AG09309 (cell line): ENCODE data around the gene NOS3.

ENCODE experiments used
- DNase-seq: peaks from one replicate; pipeline ENCODE4 v3.0.0-alpha.2; 2010; ENCODE audit warnings: low read depth
- H3K4me3 ChIP-seq: 2 replicates; pipeline ENCODE4 v1.5.1; 2011; ENCODE audit warnings: mild to moderate bottlenecking, low read depth, low read length, moderate library complexity; ENCODE audit not compliant: control insufficient read depth
- TF ChIP-seq, protein P1 (sequence below): IDR thresholded peaks from 2 replicates; pipeline ENCODE4 v1.5.1; 2011; ENCODE audit warnings: mild to moderate bottlenecking, low read depth, low read length, inconsistent platforms; ENCODE audit not compliant: insufficient read depth, control insufficient read depth; ENCODE audit errors: missing control alignments

Gene NOS3

DNA sequence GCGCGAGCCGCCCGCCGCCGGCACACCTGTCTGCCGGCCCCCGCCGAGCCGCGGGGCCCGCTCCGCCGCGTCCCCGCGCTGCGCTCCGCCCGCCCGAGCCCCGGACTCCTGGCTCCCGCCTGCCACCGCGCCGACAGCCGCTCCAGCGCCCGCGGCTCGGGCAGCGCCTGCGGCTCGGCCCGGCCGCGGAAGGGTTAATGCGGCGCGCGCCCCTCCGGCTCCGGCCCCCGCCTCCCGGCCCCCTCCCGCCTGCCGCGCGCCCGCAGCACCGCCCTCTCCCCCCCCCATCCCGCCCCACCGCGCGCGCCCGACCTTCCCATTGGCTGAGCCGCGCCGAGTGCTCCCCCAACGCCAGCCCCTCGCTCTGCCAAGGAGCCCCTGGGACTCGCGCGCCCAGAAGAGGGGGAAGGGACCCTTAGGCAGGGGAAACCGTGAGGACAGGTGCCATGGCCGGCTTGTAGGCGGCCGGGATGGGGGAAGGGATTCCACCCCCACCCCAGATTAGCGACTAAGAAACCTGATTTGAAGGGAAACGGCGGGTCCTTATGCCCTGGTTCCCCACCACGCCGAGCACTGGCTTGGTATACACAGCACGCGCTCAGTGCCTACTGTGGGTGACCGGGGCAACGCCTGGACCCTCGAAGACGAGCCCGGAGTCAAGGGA lies 12.6 kb upstream of the NOS3 start, which contains the start of gene KCNH2:
Gene KCNH2 (minus strand): TSS at position 196 of the 664 bp plus-strand sequence. CDS start 408 bp downstream, outside the sequence.
- DNase-seq: no peak
- TF ChIP-seq, protein P1, sequence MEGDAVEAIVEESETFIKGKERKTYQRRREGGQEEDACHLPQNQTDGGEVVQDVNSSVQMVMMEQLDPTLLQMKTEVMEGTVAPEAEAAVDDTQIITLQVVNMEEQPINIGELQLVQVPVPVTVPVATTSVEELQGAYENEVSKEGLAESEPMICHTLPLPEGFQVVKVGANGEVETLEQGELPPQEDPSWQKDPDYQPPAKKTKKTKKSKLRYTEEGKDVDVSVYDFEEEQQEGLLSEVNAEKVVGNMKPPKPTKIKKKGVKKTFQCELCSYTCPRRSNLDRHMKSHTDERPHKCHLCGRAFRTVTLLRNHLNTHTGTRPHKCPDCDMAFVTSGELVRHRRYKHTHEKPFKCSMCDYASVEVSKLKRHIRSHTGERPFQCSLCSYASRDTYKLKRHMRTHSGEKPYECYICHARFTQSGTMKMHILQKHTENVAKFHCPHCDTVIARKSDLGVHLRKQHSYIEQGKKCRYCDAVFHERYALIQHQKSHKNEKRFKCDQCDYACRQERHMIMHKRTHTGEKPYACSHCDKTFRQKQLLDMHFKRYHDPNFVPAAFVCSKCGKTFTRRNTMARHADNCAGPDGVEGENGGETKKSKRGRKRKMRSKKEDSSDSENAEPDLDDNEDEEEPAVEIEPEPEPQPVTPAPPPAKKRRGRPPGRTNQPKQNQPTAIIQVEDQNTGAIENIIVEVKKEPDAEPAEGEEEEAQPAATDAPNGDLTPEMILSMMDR: no peak
- no peak within 1 kb of the TSS for H3K4me3 ChIP-seq

DNA sequence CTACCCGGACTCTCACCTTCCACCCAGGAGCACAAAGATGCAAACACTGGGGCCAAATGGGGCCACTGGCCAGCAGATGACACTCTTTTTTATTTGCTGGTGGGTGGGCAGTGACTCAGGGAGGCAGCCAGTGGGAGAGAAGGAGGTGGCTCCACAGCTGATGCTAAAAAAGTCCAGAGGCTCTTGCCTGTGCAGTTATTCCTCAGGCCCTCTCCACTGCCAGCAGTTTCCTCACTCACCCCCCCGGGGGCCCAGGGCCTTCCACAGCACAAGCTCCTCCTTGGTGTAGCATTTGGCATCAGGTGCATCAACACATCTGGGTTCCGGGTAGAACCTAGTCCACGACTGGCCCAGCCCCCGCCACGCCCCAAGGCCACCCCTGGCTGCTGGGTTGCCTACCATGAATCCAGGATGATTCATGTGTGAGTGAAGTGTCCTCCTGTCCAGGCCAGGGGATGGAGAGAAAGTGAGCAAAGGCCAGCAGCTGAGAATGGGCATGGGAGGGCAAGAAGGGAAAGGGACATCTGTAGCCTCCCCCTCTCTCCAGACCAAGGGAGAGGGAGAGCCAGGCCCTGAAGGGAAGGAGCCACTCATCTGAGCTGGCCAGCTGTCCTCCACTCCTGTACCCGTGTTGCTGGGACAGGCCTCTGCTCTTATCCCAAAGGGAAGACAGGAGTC lies 11.0 kb upstream of the NOS3 start:
- TF ChIP-seq, protein P1: no peak
- no peak for DNase-seq
- no peak overlapping the region for H3K4me3 ChIP-seq

DNA sequence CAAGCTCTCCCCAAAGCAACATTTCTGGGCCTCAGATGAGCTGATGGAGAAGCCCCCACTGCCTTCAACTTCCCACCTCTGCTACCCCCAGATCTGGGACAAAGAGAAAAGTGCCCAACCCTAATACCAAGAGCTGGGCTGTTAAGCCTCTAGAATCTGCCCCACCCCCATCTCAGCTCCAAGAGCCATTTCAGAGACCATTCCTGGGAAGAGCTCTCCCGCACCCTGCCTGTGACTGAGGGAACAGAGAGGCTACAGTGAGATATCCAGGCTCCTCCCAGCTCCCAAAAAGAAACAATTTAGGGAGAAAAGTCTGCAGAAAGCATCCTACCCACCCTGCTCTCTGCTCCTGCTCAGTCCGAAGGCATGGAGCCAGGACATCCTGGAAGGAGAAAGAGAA lies 10.2 kb upstream of the NOS3 start:
- no peak for DNase-seq
- TF ChIP-seq, protein P1: no peak
- no peak overlapping the region for H3K4me3 ChIP-seq

DNA sequence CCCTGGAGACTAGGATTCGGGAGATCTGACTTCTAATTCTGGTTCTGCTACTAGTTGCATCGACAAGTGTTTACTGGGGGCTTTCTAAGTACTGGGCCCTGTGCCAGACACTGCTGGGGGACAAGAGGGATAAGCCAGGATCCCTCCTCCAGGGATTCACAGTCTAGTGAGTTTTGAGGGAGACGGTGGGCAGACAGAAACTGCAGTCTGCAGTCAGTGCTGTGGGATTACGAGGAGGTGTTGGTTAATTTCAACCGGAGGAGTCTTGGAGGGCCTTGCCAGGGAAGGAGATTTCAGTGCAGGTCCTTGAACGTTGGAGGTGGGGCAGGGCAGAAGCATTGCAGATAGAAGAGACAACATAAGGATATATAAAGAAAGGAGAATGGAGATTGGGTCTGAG lies 9.2 kb upstream of the NOS3 start:
- TF ChIP-seq, protein P1: no peak
- no peak for DNase-seq

DNA sequence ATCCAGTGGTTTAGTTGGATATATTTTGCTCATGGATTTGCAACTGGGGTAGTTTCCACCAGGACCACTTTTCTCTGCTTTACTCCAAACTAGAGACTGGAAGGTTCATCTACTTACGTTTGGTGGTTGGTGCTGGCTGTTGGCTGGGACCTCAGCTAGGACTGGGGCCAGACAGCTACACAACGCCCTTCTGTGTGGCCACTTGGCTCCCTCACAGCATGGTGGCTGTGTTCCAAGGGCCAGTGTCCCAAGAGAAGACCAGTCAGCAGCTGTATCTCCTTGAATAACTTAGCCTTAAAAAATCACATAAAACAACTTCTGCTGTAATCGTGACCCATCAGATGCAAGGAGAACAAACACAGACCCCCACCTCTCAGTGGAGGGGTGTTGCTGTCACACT lies 8.5 kb upstream of the NOS3 start:
- no peak for DNase-seq
- TF ChIP-seq, protein P1: no peak
- H3K4me3 ChIP-seq: no peak overlapping the region

More for the DNA sequence above, 9.2 kb upstream of the NOS3 start:
- H3K4me3 ChIP-seq: no peak overlapping the region

DNA sequence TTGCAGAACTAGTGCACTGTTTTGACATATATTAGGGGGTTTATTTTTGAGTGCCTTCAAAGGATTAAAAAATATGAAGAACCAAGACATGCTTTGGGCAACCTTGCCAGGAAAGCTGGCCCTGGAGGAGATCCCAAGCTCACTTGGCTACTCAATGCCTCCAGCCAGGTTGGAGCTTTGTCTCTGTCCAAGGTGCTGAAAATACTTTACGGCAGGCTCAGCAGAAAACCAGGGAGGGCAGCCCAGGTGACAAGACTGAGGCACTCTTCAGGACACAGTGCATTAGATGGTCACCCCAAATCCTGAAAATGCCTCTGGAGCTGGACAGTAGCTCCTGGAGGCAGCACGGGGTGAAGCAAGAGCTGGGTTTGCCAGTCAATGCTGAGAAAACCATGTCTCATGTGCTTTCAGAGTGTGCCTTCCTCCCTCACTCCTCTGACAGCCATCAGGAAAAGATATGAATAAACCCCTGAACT lies 6.9 kb upstream of the NOS3 start:
- no peak overlapping the region for H3K4me3 ChIP-seq
- DNase-seq: no peak
- TF ChIP-seq, protein P1: no peak
